Measurements from ENCODE around the gene ADGRE1.

The ADGRE1 gene

GRCh38 chr19:6877766-6878165 is 9.6 kb upstream of the ADGRE1 start:
- TF ChIP-seq CTCF (IDR thresholded peaks at IDR 0.05; ENCODE audit: low read depth, low read length), result no peak
- no peak overlapping the region for H3K4me3 ChIP-seq (ENCODE audit: low read depth, low read length)

GRCh38 chr19:6886277-6886897 is 992 bp upstream of the ADGRE1 start:
- no peak overlapping the region for H3K4me3 ChIP-seq (ENCODE audit: low read depth, low read length)
- TF ChIP-seq CTCF (IDR thresholded peaks at IDR 0.05; ENCODE audit: low read depth, low read length), result no peak

GRCh38 chr19:6888967-6889366 is 1.6 kb downstream of the ADGRE1 start:
- no peak overlapping the region for H3K4me3 ChIP-seq (ENCODE audit: low read depth, low read length)
- no peak for TF ChIP-seq CTCF (IDR thresholded peaks at IDR 0.05; ENCODE audit: low read depth, low read length)

- no peak for TF ChIP-seq CTCF (IDR thresholded peaks at IDR 0.05; ENCODE audit: low read depth, low read length)
- H3K4me3 ChIP-seq (ENCODE audit: low read depth, low read length), result no peak overlapping the region
These were observed 3.1 kb downstream of the ADGRE1 start for GRCh38 chr19:6890401-6890913.

GRCh38 chr19:6890938-6891337 is 3.6 kb downstream of the ADGRE1 start:
- no peak for TF ChIP-seq CTCF (IDR thresholded peaks at IDR 0.05; ENCODE audit: low read depth, low read length)
- H3K4me3 ChIP-seq (ENCODE audit: low read depth, low read length), result no peak overlapping the region

GRCh38 chr19:6891761-6892385 is 4.5 kb downstream of the ADGRE1 start:
- no peak for TF ChIP-seq CTCF (IDR thresholded peaks at IDR 0.05; ENCODE audit: low read depth, low read length)
- no peak overlapping the region for H3K4me3 ChIP-seq (ENCODE audit: low read depth, low read length)

- no peak overlapping the region for H3K4me3 ChIP-seq (ENCODE audit: low read depth, low read length)
These were observed 6.9 kb downstream of the ADGRE1 start for GRCh38 chr19:6894313-6894712.

More at GRCh38 chr19:6894313-6894712, 6.9 kb downstream of the ADGRE1 start:
- no peak for TF ChIP-seq CTCF (IDR thresholded peaks at IDR 0.05; ENCODE audit: low read depth, low read length)
